ENCODE measurements around the gene C10orf67. TPM values are rescaled to one million over a fixed set of nuclear protein-coding genes. Genes with fewer than 3 reads are reported as not detected.
A peak's percentile ranks its signal among the peaks of the same experiment; 100 is the strongest.
"Not testable (repeated sequence)": the region's sequence is repeated elsewhere in the genome, so short reads cannot be mapped to it uniquely, and the experiment has no call there.

Gene C10orf67
- total and polyA plus RNA-seq, 11 donors, result 0.12 to 1.00 (median 0.43) TPM

DNA sequence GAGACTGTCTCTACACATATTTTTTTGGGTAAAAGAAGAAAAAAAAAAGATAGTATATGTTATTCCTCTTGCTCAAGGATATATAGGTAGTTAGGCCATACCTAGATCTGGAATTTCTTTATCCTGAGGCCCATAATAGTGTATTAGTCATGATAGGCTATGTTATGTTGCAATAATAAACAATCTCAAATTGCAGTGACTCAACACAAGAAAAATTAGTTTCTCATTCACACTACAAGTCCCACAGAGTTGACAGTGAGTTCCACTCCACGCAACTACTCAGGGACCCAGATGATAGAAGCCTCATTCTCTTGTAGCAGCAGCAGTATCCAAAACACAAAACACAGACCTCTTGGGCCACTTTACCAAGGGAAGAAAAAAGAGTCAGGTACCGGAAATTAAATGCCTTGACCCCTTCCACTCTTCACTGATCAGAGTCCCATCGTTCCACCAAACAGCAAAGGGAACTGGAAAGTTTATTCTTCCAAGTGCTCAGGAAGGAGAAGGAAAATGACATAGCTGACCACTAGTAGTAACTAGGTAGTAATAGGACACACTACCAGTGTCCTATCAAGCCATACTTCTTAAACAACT lies 7.4 kb upstream of the C10orf67 start:
- no peak overlapping the region for H3K27ac ChIP-seq
- 90 to 92% (median 92%) methylated on average over 3 of the region's 3 CpGs for WGBS, 4 donors
- H3K4me3 ChIP-seq, result no peak overlapping the region
- TF ChIP-seq, protein P1, sequence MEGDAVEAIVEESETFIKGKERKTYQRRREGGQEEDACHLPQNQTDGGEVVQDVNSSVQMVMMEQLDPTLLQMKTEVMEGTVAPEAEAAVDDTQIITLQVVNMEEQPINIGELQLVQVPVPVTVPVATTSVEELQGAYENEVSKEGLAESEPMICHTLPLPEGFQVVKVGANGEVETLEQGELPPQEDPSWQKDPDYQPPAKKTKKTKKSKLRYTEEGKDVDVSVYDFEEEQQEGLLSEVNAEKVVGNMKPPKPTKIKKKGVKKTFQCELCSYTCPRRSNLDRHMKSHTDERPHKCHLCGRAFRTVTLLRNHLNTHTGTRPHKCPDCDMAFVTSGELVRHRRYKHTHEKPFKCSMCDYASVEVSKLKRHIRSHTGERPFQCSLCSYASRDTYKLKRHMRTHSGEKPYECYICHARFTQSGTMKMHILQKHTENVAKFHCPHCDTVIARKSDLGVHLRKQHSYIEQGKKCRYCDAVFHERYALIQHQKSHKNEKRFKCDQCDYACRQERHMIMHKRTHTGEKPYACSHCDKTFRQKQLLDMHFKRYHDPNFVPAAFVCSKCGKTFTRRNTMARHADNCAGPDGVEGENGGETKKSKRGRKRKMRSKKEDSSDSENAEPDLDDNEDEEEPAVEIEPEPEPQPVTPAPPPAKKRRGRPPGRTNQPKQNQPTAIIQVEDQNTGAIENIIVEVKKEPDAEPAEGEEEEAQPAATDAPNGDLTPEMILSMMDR (IDR thresholded peaks at IDR 0.05), result no peak
- no peak for TF ChIP-seq POLR2A (IDR thresholded peaks at IDR 0.05)
- peaks cover 0 to 14% (median 4%) of the 10 kb centered on the region in 12 donors for H3K4me1 ChIP-seq
- no peaks in the 10 kb centered on the region for H3K36me3 ChIP-seq
- intact Hi-C loops (cut with DNase I), result loop anchor here in 1 of 10 donors (2.0 kb wide), 1 partner anchor 81 kb away; no protein-coding TSS in a partner anchor
- no peaks in the 10 kb centered on the region for H3K27me3 ChIP-seq
- ATAC-seq, result no peak
- H3K9me3 ChIP-seq, result no peaks in the 10 kb centered on the region
- no peak for DNase-seq

DNA sequence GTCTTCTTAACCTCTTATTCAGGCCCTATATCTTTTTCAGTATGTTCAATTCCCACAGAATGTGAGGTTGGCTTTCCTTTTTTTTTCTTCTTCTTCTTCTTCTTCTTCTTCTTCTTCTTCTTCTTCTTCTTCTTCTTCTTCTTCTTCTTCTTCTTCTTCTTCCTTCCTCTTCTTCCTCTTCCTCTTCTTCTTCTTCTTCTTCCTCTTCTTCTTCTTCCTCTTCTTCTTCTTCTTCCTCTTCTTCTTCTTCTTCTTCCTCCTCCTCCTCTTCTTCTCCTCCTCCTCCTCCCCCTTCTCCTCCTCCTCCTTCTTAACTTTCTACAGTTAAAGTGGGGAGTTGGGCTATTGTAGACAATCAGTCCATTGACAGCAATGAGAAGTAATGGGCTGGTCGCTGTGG lies 6.1 kb upstream of the C10orf67 start:
- WGBS, 4 donors, result 89 to 96% (median 94%) methylated on average over 1 of the region's 1 CpG
- H3K27me3 ChIP-seq; ATAC-seq; H3K27ac ChIP-seq; H3K9me3 ChIP-seq; H3K36me3 ChIP-seq; DNase-seq; H3K4me3 ChIP-seq; intact Hi-C loops (cut with DNase I): not testable (repeated sequence)
- H3K4me1 ChIP-seq, result peaks cover 0 to 22% (median 7%) of the 10 kb centered on the region in 12 donors

DNA sequence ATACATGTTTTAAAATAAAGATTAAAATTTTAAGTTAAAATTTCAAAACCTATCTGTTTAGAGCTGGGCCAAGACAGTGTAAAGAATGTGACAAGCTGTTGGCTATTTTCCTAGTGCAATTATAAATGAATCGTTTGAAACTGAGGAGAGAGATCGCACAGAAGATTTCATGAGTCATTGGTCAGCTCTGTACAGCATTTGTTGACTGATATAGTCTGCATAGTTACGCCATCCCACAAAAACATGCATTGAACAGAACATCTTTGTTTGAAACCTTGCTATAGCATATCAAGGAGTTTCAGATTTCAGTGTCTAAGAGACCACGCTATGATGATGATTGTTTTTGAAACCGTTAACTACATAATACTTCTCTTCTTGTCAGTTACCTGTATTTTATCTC lies 1.3 kb upstream of the C10orf67 start:
- peak overlapping the region in 11 of 12 donors; percentile 7 to 87 (median 78) for H3K27ac ChIP-seq
- no peak for TF ChIP-seq POLR2A (IDR thresholded peaks at IDR 0.05)
- TF ChIP-seq, protein P1 (IDR thresholded peaks at IDR 0.05), result no peak
- H3K9me3 ChIP-seq, result no peaks in the 10 kb centered on the region
- peaks cover 0 to 40% (median 18%) of the 10 kb centered on the region in 12 donors for H3K4me1 ChIP-seq
- no peak overlapping the region for H3K4me3 ChIP-seq
- intact Hi-C loops (cut with DNase I), result loop anchor here in 5 of 10 donors (2.0 to 10.0 kb wide), 4 partner anchors 53 to 93 kb away; partner anchors contain the start of gene OTUD1 (in 4 of the 5)
- DNase-seq (no peak), ATAC-seq (no peak)
- H3K27me3 ChIP-seq, result peaks cover 0 to 24% (median 0%) of the 10 kb centered on the region in 9 donors
- H3K36me3 ChIP-seq, result no peaks in the 10 kb centered on the region
- WGBS, 4 donors, result 57 to 62% (median 59%) methylated on average over 5 of the region's 5 CpGs

DNA sequence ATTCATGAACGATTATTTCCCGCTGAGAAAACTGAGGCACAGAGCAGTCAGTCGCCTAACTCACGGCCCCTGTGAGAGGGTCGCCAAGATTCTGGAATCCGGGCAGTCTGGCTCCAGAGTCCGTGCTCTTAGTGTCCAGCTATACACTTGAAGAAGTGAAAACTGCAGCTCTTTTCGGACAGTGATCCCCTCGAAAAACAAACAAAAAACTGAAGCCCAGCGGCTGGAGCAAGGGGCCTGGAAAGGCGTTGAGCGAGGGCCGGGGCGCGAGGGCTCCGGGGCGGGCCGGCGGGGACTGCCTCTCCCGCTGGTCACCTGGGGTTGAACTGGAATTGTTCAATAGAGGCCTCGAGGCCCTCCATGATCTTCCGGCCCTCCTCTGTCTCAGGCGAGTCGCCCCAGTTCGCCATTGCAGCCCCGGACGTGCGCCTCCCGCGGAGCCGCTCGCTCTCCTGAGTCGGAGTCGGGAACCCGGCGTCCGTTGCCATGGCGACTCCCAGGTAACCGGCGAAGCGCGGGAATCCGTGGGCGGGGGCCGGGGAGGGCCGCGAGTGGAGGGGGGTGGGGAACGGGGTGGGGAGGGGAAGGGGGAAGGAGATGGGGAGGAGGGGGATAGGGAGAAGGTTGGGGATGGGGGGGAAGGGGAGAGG lies 881 bp downstream of the C10orf67 start:
- Histone ChIP-seq H3K27me3 (peaks cover 0 to 24% (median 0%) of the 10 kb centered on the region in 9 donors), H3K27ac (peak overlapping the region in 9 of 12 donors; percentile 34 to 81 (median 47)), H3K36me3 (no peaks in the 10 kb centered on the region), H3K9me3 (no peaks in the 10 kb centered on the region), H3K4me3 (peak overlapping the region; percentile 9 to 72 (median 58)), H3K4me1 (peaks cover 0 to 40% (median 18%) of the 10 kb centered on the region in 12 donors)
- intact Hi-C loops (cut with DNase I), result loop anchor here in 7 of 10 donors (2.0 to 10.0 kb wide), 5 partner anchors 55 to 99 kb away; partner anchors contain the start of gene OTUD1 (in 4 of the 7)
- DNase-seq (peak; percentile 57 to 83 (median 68)), ATAC-seq (peak in 3 of 4 donors; percentile 17 to 38 (median 35))
- WGBS, 4 donors, result 12 to 32% (median 21%) methylated on average over 29 to 48 of the region's 48 CpGs
- TF ChIP-seq POLR2A (IDR thresholded peaks at IDR 0.05), result no peak
- TF ChIP-seq, protein P1 (IDR thresholded peaks at IDR 0.05), result no peak
